ENCODE measurements around the gene FAM124A. TPM values are rescaled to one million over a fixed set of nuclear protein-coding genes. Genes with fewer than 3 reads are reported as not detected.

Gene FAM124A
- total and polyA plus RNA-seq, 8 donors, result 2.4 to 9.3 (median 5.7) TPM

- no peaks in the 10 kb centered on the region for H3K9me3 ChIP-seq
- ATAC-seq (no peak), DNase-seq (no peak)
- H3K27me3 ChIP-seq, result no peaks in the 10 kb centered on the region
- no peak overlapping the region for H3K4me3 ChIP-seq
- H3K4me1 ChIP-seq, result no peaks in the 10 kb centered on the region
- H3K36me3 ChIP-seq, result no peaks in the 10 kb centered on the region
- no peak for TF ChIP-seq CTCF (IDR thresholded peaks at IDR 0.05)
- no peak overlapping the region for H3K27ac ChIP-seq
- intact Hi-C loops (cut with DNase I), result no loop called here
Measured at GRCh38 chr13:51303882-51304281, 81.7 kb downstream of the FAM124A start.

- no peak overlapping the region for H3K4me3 ChIP-seq
- H3K36me3 ChIP-seq, result no peaks in the 10 kb centered on the region
- DNase-seq (peak in 1 of 4 donors; percentile 3), ATAC-seq (no peak)
- no peak for TF ChIP-seq CTCF (IDR thresholded peaks at IDR 0.05)
- no peak overlapping the region for H3K27ac ChIP-seq
- no peaks in the 10 kb centered on the region for H3K4me1 ChIP-seq
- intact Hi-C loops (cut with DNase I), result no loop called here
- no peaks in the 10 kb centered on the region for H3K9me3 ChIP-seq
- no peaks in the 10 kb centered on the region for H3K27me3 ChIP-seq
Measured at GRCh38 chr13:51305271-51305967, 83.2 kb downstream of the FAM124A start.

GRCh38 chr13:51308781-51309180 lies 86.6 kb downstream of the FAM124A start:
- no peak for TF ChIP-seq CTCF (IDR thresholded peaks at IDR 0.05)
- no peaks in the 10 kb centered on the region for H3K9me3 ChIP-seq
- H3K4me3 ChIP-seq, result no peak overlapping the region
- intact Hi-C loops (cut with DNase I), result no loop called here
- no peaks in the 10 kb centered on the region for H3K4me1 ChIP-seq
- ATAC-seq, result no peak
- DNase-seq, result no peak
- no peaks in the 10 kb centered on the region for H3K27me3 ChIP-seq
- H3K36me3 ChIP-seq, result no peaks in the 10 kb centered on the region
- H3K27ac ChIP-seq, result no peak overlapping the region

GRCh38 chr13:51311231-51311630 lies 89.0 kb downstream of the FAM124A start:
- Histone ChIP-seq H3K4me1 (no peaks in the 10 kb centered on the region), H3K4me3 (no peak overlapping the region), H3K9me3 (no peaks in the 10 kb centered on the region), H3K27ac (no peak overlapping the region), H3K36me3 (no peaks in the 10 kb centered on the region), H3K27me3 (no peaks in the 10 kb centered on the region)
- no peak for TF ChIP-seq CTCF (IDR thresholded peaks at IDR 0.05)
- DNase-seq (no peak), ATAC-seq (no peak)
- intact Hi-C loops (cut with DNase I), result no loop called here

- H3K9me3 ChIP-seq, result no peaks in the 10 kb centered on the region
- TF ChIP-seq CTCF (IDR thresholded peaks at IDR 0.05), result no peak
- ATAC-seq (no peak), DNase-seq (no peak)
- no peaks in the 10 kb centered on the region for H3K27me3 ChIP-seq
- H3K4me3 ChIP-seq, result no peak overlapping the region
- intact Hi-C loops (cut with DNase I), result no loop called here
- H3K27ac ChIP-seq, result no peak overlapping the region
- no peaks in the 10 kb centered on the region for H3K36me3 ChIP-seq
- no peaks in the 10 kb centered on the region for H3K4me1 ChIP-seq
Measured at GRCh38 chr13:51311957-51312520, 89.8 kb downstream of the FAM124A start.
